GM12864 (cell line): ENCODE results near the gene ASCL5.

Experiments
- DNase-seq: peaks from one replicate; pipeline ENCODE4 v3.0.0-alpha.2; 2011; ENCODE audit warnings: low read depth
- H3K4me3 ChIP-seq: 2 replicates; pipeline ENCODE4 v1.5.1; 2011; ENCODE audit warnings: mild to moderate bottlenecking, low read depth, low read length, control low read depth
- TF ChIP-seq, protein P1 (sequence below): IDR thresholded peaks from 2 replicates; pipeline ENCODE4 v1.5.1; 2011; ENCODE audit warnings: low read depth, mild to moderate bottlenecking, moderate library complexity, low read length, control low read depth, inconsistent platforms; ENCODE audit errors: missing control alignments

ASCL5 gene

DNA sequence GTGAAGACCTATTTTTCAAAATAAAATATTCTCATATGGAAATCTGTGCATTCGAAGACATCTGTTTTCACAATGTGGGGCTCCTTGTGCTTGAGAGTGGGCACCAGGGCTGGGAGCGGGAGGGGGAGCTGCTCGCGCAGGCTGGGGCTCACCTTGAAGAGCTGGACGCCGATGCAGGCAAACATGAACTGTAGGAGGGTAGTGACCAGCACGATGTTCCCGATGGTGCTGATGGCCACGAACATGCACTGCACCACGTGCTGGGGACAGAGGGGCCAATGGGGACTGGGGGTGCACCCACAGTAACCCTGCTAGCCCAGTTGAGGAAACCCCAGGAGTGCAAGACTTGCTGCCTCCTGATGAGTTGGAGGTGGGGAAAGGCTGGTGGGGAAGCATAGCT, 61.3 kb downstream of the ASCL5 start:
- no peak for DNase-seq
- H3K4me3 ChIP-seq, result no peak overlapping the region
- TF ChIP-seq, protein P1, sequence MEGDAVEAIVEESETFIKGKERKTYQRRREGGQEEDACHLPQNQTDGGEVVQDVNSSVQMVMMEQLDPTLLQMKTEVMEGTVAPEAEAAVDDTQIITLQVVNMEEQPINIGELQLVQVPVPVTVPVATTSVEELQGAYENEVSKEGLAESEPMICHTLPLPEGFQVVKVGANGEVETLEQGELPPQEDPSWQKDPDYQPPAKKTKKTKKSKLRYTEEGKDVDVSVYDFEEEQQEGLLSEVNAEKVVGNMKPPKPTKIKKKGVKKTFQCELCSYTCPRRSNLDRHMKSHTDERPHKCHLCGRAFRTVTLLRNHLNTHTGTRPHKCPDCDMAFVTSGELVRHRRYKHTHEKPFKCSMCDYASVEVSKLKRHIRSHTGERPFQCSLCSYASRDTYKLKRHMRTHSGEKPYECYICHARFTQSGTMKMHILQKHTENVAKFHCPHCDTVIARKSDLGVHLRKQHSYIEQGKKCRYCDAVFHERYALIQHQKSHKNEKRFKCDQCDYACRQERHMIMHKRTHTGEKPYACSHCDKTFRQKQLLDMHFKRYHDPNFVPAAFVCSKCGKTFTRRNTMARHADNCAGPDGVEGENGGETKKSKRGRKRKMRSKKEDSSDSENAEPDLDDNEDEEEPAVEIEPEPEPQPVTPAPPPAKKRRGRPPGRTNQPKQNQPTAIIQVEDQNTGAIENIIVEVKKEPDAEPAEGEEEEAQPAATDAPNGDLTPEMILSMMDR, result no peak

DNA sequence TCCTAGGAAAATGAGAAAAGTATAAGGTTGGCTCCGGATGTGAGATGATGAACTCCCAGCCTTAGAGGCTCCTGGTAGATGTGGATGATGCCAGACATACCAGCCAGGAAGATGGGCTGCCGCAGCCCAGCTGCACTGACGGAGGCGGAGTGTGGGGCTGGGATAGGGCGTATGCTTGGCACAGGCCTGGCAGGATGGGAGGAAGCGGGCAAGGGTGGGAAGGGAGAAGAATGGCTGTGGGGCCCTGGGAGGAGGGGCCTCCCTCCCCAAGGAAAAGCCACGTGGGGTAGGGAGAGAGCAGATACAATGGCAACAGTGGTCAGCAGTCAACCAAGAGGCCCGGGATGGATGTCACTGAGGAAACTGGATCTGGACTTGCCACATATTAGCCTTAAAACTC, 62.2 kb downstream of the ASCL5 start:
- DNase-seq, result no peak
- H3K4me3 ChIP-seq, result no peak overlapping the region
- TF ChIP-seq, protein P1, result no peak
